ENCODE data around the gene BMP15. TPM values are rescaled to one million over a fixed set of nuclear protein-coding genes. Genes with fewer than 3 reads are reported as not detected.

Gene BMP15
- total and polyA plus RNA-seq, 2 donors (not counting 1 experiment from before 2014, with no cell fraction given) = not detected

- H3K4me3 ChIP-seq (replicated peaks in 1 of 4; ENCODE audit: control extremely low read depth in 1 of 4, insufficient read depth in 1 of 4, low read depth in 3 of 4, low read length in 4 of 4) = no peak overlapping the region
- H3K27me3 ChIP-seq (ENCODE audit: control insufficient read depth, insufficient read depth, low read length) = no peaks in the 10 kb centered on the region
- no peak for DNase-seq (ENCODE audit: low read depth in 2 of 2)
- H2AFZ ChIP-seq (ENCODE audit: low read length) = no peak overlapping the region
- H3K27ac ChIP-seq (ENCODE audit: insufficient read depth, low read length) = no peak overlapping the region
- H3K9me3 ChIP-seq (ENCODE audit: control insufficient read depth, insufficient read depth, low read depth, low read length) = no peaks in the 10 kb centered on the region
- no peak overlapping the region for H3K9ac ChIP-seq (ENCODE audit: insufficient read depth, low read length)
- no peak overlapping the region for H3K4me2 ChIP-seq (ENCODE audit: extremely low read depth, insufficient read depth, low read length)
- H3K36me3 ChIP-seq (ENCODE audit: control insufficient read depth, insufficient read depth, low read length) = no peaks in the 10 kb centered on the region
- TF ChIP-seq EZH2 (IDR thresholded peaks at IDR 0.05; ENCODE audit: low read length, missing control alignments) = no peak
- TF ChIP-seq, protein P1, sequence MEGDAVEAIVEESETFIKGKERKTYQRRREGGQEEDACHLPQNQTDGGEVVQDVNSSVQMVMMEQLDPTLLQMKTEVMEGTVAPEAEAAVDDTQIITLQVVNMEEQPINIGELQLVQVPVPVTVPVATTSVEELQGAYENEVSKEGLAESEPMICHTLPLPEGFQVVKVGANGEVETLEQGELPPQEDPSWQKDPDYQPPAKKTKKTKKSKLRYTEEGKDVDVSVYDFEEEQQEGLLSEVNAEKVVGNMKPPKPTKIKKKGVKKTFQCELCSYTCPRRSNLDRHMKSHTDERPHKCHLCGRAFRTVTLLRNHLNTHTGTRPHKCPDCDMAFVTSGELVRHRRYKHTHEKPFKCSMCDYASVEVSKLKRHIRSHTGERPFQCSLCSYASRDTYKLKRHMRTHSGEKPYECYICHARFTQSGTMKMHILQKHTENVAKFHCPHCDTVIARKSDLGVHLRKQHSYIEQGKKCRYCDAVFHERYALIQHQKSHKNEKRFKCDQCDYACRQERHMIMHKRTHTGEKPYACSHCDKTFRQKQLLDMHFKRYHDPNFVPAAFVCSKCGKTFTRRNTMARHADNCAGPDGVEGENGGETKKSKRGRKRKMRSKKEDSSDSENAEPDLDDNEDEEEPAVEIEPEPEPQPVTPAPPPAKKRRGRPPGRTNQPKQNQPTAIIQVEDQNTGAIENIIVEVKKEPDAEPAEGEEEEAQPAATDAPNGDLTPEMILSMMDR (conservative IDR thresholded peaks at IDR 0.05 in 1 of 2, IDR thresholded peaks at IDR 0.05 in 1 of 2; ENCODE audit: low read depth in 1 of 2, low read length in 2 of 2) = no peak
- no peaks in the 10 kb centered on the region for H4K20me1 ChIP-seq (ENCODE audit: control insufficient read depth, extremely low read depth, insufficient read depth, low read length)
- H3K79me2 ChIP-seq (ENCODE audit: control insufficient read depth, insufficient read depth, low read length) = no peaks in the 10 kb centered on the region
- H3K4me1 ChIP-seq (ENCODE audit: control insufficient read depth, extremely low read depth, insufficient read depth, low read length) = no peaks in the 10 kb centered on the region
These were observed 53.3 kb downstream of the BMP15 start for GRCh38 chrX:50963842-50964241.

Other genes starting within 250 kb of the BMP15 start
- gene SHROOM4, start 96.5 kb upstream of the BMP15 start, total RNA-seq = 0.50 and 0.51 TPM in 2 replicates
- gene SHROOM4, start 96.5 kb upstream of the BMP15 start, polyA plus RNA-seq = 0.34 and 0.45 TPM in 2 replicates